Ishikawa (cell line): ENCODE measurements around the gene LUZP2.

Experiments used
- CEBPB ChIP-seq: IDR thresholded peaks from 2 replicates; pipeline ENCODE4 v1.6.1; 2012
- CREB1 ChIP-seq: IDR thresholded peaks from 2 replicates; pipeline ENCODE4 v1.6.1; 2012; ENCODE audit warnings: low read depth
- EGR1 ChIP-seq: IDR thresholded peaks from 2 replicates; pipeline ENCODE4 v1.6.1; 2012
- EP300 ChIP-seq: IDR thresholded peaks from 2 replicates; pipeline ENCODE4 v1.6.1; 2012; ENCODE audit warnings: borderline replicate concordance
- FOXM1 ChIP-seq: IDR thresholded peaks from 2 replicates; pipeline ENCODE4 v1.6.1; 2012; ENCODE audit warnings: low read depth, borderline replicate concordance
- MAX ChIP-seq: IDR thresholded peaks from 2 replicates; pipeline ENCODE4 v1.6.1; 2012
- NFIC ChIP-seq: IDR thresholded peaks from 2 replicates; pipeline ENCODE4 v1.6.1; 2012
- RAD21 ChIP-seq: IDR thresholded peaks from 2 replicates; pipeline ENCODE4 v1.6.1; 2012; ENCODE audit warnings: low read depth
- REST ChIP-seq: IDR thresholded peaks from 2 replicates; pipeline ENCODE4 v1.6.1; 2012; ENCODE audit warnings: low read depth, mild to moderate bottlenecking
- TAF1 ChIP-seq: IDR thresholded peaks from 2 replicates; pipeline ENCODE4 v1.6.1; 2012; ENCODE audit warnings: low read depth, mild to moderate bottlenecking
- TCF12 ChIP-seq: IDR thresholded peaks from 2 replicates; pipeline ENCODE4 v1.6.1; 2012; ENCODE audit warnings: low read depth
- TEAD4 ChIP-seq: IDR thresholded peaks from 2 replicates; pipeline ENCODE4 v1.6.1; 2012
- USF1 ChIP-seq: IDR thresholded peaks from 2 replicates; pipeline ENCODE4 v1.6.1; 2012
- YY1 ChIP-seq: IDR thresholded peaks from 2 replicates; pipeline ENCODE4 v1.6.1; 2012; ENCODE audit warnings: low read depth
- ZBTB7A ChIP-seq: IDR thresholded peaks from 2 replicates; pipeline ENCODE4 v1.6.1; 2012; ENCODE audit warnings: low read depth

Gene LUZP2

GRCh38 chr11:25048632-25049031 is 551.8 kb downstream of the LUZP2 start:
- no peak for TF ChIP-seq EP300
- no peak for TF ChIP-seq EGR1
- no peak for TF ChIP-seq CEBPB
- no peak for TF ChIP-seq CREB1
- TF ChIP-seq MAX: no peak
- no peak for TF ChIP-seq ZBTB7A
- no peak for TF ChIP-seq NFIC
- no peak for TF ChIP-seq USF1
- no peak for TF ChIP-seq FOXM1
- TF ChIP-seq TCF12: no peak
- no peak for TF ChIP-seq TEAD4
- no peak for TF ChIP-seq YY1
- TF ChIP-seq REST: no peak
- TF ChIP-seq TAF1: no peak
- TF ChIP-seq RAD21: no peak

GRCh38 chr11:25052844-25053243 is 556.0 kb downstream of the LUZP2 start:
- TF ChIP-seq CREB1 (no peak), TEAD4 (no peak), EP300 (no peak), CEBPB (no peak), MAX (no peak), USF1 (no peak), EGR1 (no peak), RAD21 (no peak), YY1 (no peak), TAF1 (no peak), NFIC (no peak), ZBTB7A (no peak), REST (no peak)

GRCh38 chr11:25057861-25058260 is 561.0 kb downstream of the LUZP2 start:
- TF ChIP-seq CEBPB: no peak
- no peak for TF ChIP-seq ZBTB7A

- TF ChIP-seq ZBTB7A (no peak), NFIC (no peak), FOXM1 (no peak), MAX (no peak), TAF1 (no peak), RAD21 (no peak), CEBPB (no peak), YY1 (no peak)
Measured at GRCh38 chr11:25065746-25066145, 568.9 kb downstream of the LUZP2 start.

GRCh38 chr11:25066706-25067105 is 569.9 kb downstream of the LUZP2 start:
- TF ChIP-seq EGR1 (no peak), CREB1 (no peak), YY1 (no peak), TCF12 (no peak), CEBPB (no peak), TAF1 (no peak), TEAD4 (no peak)

GRCh38 chr11:25068451-25068850 is 571.6 kb downstream of the LUZP2 start:
- TF ChIP-seq NFIC (no peak), MAX (no peak), YY1 (no peak), ZBTB7A (no peak)
